GM18526 (cell line): Measurements from ENCODE around the gene RAI1.
A peak's percentile ranks its signal among the peaks of the same experiment; 100 is the strongest.

Experiments used
- POLR2A ChIP-seq: IDR thresholded peaks from 3 replicates; pipeline ENCODE4 v1.6.1; 2011; ENCODE audit not compliant: insufficient read length; ENCODE audit errors: extremely low read depth

RAI1 gene

DNA sequence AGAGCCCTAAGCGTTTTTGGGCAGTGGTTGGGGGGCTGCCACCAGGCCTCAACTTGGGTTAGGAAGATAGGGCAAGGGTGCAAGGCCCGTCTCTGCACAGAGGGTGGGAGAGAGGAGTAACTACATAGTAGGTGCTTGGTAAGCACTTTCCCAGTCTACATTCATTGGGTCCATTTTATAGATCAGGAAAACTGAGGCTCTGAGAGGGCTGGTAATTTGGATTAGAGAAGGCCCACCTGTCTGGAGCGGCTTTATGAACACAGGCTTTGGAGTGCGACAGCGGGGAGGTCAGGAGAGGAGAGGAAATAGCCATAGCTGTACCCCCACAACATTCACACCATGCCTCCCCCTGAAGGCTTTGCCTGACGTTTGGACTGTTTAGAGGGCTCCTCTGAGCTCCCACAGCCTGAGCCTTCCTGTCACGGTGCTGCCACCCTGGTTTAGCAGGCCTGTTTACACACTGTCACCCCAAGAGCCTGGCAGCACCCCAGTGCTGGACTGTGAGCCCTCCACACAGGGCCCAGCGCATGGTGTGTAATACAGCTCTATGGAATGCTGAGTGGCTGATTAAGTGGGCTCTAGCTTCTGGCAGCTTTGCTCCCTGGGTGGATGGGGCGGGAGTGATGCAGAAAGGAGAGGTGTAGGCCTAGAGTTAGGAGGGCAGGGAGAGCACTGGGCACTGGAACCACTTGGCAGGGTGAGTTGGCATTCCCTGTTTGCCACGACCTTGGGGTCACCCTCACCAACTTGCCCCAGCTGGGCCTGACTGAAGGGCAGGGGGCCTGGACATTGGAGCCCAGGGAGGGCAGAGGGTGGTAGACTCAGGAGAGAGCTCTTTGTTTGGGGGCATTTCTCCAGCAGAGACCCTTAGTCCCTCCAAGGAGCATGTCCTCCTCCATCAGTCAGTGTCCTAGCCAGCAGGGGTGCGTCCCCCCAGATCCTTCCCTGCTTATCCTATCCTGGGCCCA, 73.7 kb downstream of the RAI1 start:
- TF ChIP-seq POLR2A, result no peak

DNA sequence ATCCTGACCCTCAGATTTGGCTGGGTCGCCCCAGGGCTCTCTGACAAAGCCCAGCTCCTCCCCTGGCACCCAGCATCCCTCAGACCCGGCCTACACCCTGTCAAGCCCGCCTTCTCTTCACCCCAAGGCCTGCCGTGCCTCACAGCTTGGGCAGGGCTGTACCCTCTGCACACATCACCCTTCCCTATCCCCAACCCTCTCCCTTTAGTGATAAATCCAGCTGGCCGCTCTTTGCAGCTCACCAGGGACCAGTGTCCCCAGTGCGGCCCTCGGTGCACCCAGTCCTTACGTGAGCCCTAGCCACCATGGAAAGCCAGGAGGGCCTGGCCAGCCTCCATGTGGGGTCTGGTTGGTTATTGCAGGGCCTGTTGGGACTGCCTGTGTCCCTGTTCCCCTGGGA, 74.5 kb downstream of the RAI1 start:
- TF ChIP-seq POLR2A, result no peak

GRCh38 chr17:17757391-17757791, 76.1 kb downstream of the RAI1 start:
- no peak for TF ChIP-seq POLR2A

DNA sequence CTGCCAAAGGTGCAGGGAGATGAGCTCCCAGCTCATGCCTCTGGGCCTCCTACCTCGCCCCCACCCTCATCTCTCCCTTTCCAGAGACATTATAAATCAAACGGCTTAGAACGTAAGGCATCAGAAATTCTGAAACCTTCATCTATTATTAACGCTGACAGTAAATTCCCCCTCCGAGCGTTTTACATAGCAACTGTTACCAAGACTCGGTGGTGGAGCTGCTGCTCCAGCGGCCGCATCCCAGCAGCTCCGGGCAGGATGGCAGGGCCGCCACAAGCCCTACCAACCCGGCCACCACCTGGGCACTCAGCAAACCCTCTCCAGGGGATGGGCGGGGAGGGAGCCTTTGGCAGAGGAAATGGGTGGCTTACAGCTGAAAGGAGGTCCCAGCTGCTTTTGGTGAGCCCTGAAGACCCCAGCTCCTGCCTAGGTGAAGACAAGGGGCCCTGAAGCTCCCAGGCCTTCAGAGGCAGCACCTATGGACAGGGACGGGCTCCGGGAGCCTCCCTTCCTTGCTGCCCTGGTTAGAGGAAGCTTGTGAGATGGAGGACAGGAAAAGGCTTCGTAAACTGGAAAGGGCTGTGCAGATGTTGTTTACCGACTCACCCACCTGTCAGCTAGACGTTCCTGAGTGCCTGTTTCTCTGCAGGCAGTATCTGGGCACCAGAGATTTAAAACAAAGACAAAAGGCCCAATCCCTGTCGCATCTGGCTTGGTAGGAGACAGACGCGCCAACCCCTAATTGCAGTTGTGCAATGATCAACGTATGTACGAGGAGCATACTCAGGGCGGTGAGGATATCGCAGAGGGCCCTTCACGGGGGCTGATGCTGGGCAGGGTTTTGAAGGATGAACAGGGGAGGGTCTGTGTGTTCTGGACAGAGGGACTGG, 76.9 kb downstream of the RAI1 start:
- TF ChIP-seq POLR2A, result no peak

DNA sequence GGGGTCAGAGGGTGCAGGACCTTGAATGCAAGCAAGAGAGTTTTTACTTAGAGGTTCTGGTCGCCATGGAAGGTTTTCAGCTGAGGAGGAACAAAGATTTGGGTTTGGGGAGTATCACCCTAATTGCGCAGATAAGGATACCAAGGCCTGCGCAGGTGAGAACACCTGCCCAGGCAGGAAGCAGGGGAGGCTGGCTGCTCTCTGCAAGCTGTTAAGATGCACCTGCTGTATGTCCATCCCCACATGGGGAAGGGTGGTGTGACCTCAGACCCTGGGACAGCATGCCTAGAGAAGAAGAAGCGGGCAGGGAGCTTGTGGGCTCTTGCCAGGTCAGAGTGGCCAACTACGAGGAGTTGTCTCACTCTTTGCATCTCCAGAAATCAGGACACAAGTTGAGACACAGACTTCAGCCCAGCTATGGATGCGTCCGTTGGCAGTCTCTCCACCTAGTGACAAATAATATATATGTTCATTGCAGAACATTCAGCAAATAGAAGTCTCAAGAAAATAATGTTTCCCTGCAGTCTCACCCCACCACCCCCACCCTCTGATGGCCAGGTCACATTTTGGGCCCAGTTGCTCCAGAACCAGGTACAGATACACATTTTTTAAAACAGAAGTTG, 77.8 kb downstream of the RAI1 start:
- TF ChIP-seq POLR2A, result no peak

DNA sequence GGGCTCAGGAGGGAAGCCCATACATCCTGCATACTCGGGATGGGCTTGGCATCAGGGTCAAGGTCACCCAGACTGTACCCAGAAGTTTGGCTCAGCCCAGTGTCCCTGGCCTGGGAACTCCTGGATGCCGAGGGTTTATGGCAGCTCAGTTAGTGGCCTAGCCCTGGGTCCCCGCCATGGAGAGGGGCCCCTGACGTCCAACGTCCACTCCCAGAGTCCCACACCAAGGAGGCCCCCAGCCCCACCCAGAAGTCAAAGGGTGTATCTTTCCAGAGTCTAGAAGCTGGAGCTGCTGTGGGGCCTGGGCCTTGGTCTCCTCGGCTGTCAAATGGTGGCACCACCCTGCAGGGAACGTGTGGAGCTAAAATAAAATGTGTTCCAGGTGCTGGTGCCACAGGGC, 79.1 kb downstream of the RAI1 start:
- TF ChIP-seq POLR2A, result no peak

- no peak for TF ChIP-seq POLR2A
Observed at GRCh38 chr17:17760872-17761550, 79.8 kb downstream of the RAI1 start.

GRCh38 chr17:17761894-17762743, 80.9 kb downstream of the RAI1 start:
- TF ChIP-seq POLR2A, result no peak

DNA sequence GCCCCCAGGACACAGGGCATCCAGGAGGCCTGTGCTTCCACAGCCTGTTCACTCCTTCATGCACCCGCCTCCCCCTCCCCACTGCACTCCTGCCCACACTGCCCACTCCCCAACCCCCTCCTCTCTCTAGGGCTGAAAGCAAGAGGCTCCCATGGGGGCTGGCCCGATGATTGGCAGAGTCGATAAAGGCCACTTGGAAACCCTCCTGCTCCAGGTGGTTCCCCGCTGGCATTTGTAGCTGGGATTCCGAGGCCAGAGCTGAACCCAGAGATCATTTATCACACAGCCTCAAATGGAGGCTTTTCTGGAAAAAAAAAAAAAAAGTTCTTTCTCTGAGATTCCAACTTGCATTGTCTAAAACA, 81.5 kb downstream of the RAI1 start:
- no peak for TF ChIP-seq POLR2A

- no peak for TF ChIP-seq POLR2A
Observed at GRCh38 chr17:17763136-17763535, 81.9 kb downstream of the RAI1 start.

DNA sequence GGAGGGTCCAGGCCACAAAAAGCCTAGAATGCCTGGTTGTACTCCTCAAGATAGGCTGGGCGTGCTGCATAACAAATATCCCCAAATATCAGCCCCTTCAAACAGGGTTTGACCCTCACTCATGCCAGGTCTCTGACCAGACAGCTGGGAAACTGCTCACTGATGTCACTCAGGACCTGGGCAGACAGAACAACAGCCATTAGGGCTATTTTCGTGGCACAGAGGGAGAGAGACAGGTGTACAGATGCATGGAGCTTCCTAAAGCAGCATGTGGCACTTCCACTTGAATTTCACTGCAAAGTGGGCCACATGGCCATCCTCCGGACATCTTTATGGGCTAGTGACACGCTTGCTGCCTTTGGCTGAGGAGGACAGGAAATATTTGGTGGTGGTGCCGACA, 82.5 kb downstream of the RAI1 start:
- TF ChIP-seq POLR2A, result no peak

DNA sequence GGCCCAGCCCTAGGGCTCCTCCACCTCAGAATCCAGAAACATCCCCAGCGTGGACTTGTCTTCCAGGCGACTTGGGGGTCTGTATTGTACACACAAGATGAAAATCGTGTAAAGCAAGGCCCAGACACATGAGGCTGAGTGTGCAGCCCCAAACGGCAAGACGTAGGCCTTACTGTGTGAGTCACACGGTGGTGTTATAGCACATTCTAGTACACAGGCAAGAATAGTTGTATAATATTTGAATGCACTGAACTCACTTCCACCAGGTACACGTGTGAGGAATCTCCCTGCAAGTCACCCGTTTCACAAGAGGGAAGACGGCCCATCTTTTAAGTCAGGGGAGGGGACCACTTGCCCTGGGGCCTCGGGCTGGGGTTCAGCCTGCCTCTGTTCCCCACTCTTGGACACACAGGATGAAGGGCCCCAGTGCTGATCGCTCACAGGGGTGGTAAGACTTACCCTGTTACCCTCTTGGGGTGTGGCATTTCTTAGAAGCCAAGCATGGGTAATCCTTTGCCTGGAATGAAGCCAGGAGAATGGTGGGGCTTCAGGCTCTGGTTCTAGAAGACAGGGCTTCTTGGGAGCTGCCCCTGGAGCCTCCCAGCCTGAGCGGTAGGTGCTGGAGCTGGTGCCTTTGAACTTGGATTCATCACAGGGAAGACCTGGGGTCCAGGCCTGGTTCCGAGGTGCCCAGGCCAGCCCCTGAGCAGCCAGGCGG, 84.3 kb downstream of the RAI1 start:
- no peak for TF ChIP-seq POLR2A

DNA sequence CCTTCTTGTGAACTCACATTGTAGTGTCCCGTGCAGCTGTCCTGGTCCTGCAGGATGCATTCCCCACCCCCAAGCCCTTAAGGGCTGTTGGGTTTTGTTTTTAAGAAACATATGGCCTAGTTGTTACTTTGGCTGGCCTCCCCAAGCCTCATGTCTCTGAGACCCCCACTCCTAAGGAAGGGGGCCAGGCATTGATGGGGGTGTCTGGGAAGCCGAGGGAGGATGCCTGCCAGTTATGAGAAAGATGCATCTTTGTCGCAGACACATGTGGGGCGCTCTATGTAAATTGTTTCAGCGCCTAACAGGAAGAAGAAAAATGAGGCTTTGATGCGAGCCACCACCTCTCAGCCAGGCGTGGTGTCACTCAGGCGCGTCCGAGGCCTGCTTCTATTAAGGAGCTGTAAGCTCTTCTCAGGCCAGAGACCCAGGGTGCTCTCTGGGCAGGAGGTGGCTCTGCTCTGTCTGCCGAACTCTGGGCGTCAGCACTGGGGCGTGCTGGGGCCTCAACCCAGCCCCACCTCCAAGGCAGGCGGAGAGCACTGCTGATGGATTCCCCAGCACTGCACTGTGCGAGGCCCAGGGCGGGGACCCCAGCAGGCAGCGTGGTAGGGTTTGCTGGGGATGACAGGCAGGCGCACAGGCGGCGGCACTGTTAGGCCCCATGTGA, 85.0 kb downstream of the RAI1 start:
- TF ChIP-seq POLR2A, result peak; percentile 43
